Naive thymus-derived CD8-positive, alpha-beta T cell (primary cell): Measurements from ENCODE around the gene DLG5. TPM values are rescaled to one million over a fixed set of nuclear protein-coding genes. Genes with fewer than 3 reads are reported as not detected.

Experiments
- ATAC-seq, 2 donors: fragments of 150-1000 bp; cut with Tn5 transposase in 1 of 2; sonication (Bioruptor Pico), chemical (Tn5 transposase) in 1 of 2; 1 replicate in 1 of 2; 2 replicates in 1 of 2; pipeline ENCODE4 v1.10.0; 2021; ENCODE audit warnings: mild to moderate bottlenecking in 2 of 2, moderate library complexity in 2 of 2
- POLR2A ChIA-PET: fragments of 350-600 bp; sonication (Branson Sonifier 250); formaldehyde crosslinking; loops from one replicate; lab custom pipeline; 2021; ENCODE audit warnings: antibody characterized with exemption; lab: Charles Lee
- DNase-seq, 10 donors: peaks; one replicate each; pipeline versions ENCODE4 v3.0.0 to v3.0.0-alpha.2; 2020 to 2022
- H3K27ac Mint-ChIP-seq, 10 donors: one replicate each; pipeline ENCODE4 v1.8.0; 2020 to 2022; ENCODE audit warnings: mild to moderate bottlenecking in 10 of 10, mixed read lengths in 10 of 10, moderate library complexity in 4 of 10, inconsistent platforms in 1 of 10
- H3K27me3 Mint-ChIP-seq, 5 donors: one replicate each; pipeline ENCODE4 v1.8.0; 2021 to 2022; ENCODE audit warnings: mixed read lengths in 5 of 5
- H3K36me3 Mint-ChIP-seq, 3 donors: one replicate each; pipeline ENCODE4 v1.8.0; 2020 to 2022; ENCODE audit warnings: mixed read lengths in 3 of 3, mild to moderate bottlenecking in 2 of 3, inconsistent platforms in 1 of 3
- H3K4me1 Mint-ChIP-seq, 4 donors: one replicate each; pipeline ENCODE4 v1.8.0; 2021 to 2022; ENCODE audit warnings: mixed read lengths in 4 of 4
- H3K4me3 Mint-ChIP-seq, 10 donors: one replicate each; pipeline ENCODE4 v1.8.0; 2020 to 2022; ENCODE audit warnings: mild to moderate bottlenecking in 10 of 10, mixed read lengths in 10 of 10, moderate library complexity in 6 of 10, inconsistent platforms in 1 of 10
- H3K9me3 Mint-ChIP-seq, 9 donors: one replicate each; pipeline ENCODE4 v1.8.0; 2020 to 2022; ENCODE audit warnings: mixed read lengths in 9 of 9, mild to moderate bottlenecking in 3 of 9, inconsistent platforms in 1 of 9, moderate library complexity in 1 of 9
- polyA plus RNA-seq, 3 donors: library from polyadenylated mRNA; unstranded; fragments of 300-500 nt; fragmentation: Illumina TruSeq; gene quantifications; one replicate each; pipeline ENCODE4 v1.2.3, GENCODE V29; 2021
- total RNA-seq, 8 experiments: library from RNA in 2 of 8; stranded (reverse) in 2 of 8; gene quantifications; one replicate each; pipeline ENCODE4 v1.2.3 and lab custom pipeline; 2021 to 2026

Gene DLG5
- total and polyA plus RNA-seq, 5 experiments from 2014 or later = 0.04 to 0.55 (median 0.42) TPM; not detected in 1

DNA sequence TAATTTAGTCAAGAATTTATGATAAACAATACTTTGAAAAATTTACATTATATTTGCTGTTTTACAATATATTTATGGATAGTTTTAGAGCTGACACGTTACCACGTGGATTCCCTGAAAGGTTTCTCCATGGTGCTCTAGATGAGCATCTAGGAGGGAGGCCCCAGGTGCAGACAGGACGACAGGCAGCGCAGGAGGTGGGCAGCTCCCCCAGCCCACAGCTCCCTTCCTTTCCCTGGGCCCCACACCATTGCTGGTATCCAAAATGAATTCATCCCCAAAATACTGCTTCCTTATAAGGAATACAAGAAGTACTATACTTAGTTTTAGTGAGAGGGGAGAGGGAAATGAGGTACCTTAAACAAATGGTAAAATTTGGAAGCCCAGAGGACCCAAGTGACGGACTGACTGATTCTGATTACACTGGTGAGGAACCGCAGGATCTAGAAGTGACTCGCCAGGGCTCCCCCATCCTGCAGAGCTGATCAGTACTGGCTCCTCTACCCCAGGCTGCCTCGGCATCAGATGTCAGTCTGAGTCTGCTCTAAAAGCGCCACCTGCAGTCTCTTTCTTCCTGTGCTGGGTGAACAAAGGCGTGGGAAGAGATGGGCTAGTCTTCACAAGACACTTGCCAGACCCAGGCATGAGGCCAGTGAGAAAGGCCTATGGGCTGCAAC is 89.2 kb downstream of the DLG5 start:
- peak; percentile 54 to 76 for ATAC-seq
- no peaks in the 10 kb centered on the region for H3K27me3 Mint-ChIP-seq
- H3K36me3 Mint-ChIP-seq = no peaks in the 10 kb centered on the region
- H3K4me1 Mint-ChIP-seq = peaks cover 8 to 18% (median 11%) of the 10 kb centered on the region in 4 donors
- DNase-seq = peak in 8 of 10 donors; percentile 15 to 69 (median 36)
- POLR2A ChIA-PET = interaction anchor here (0.7 kb wide), 1 partner anchor 1310 kb away, joined by 3 read pairs; no protein-coding TSS in a partner anchor
- H3K27ac Mint-ChIP-seq = peak overlapping the region in 7 of 10 donors; percentile 41 to 79 (median 65)
- peak overlapping the region in 3 of 10 donors; percentile 23 to 39 (median 35) for H3K4me3 Mint-ChIP-seq
- H3K9me3 Mint-ChIP-seq = no peaks in the 10 kb centered on the region

DNA sequence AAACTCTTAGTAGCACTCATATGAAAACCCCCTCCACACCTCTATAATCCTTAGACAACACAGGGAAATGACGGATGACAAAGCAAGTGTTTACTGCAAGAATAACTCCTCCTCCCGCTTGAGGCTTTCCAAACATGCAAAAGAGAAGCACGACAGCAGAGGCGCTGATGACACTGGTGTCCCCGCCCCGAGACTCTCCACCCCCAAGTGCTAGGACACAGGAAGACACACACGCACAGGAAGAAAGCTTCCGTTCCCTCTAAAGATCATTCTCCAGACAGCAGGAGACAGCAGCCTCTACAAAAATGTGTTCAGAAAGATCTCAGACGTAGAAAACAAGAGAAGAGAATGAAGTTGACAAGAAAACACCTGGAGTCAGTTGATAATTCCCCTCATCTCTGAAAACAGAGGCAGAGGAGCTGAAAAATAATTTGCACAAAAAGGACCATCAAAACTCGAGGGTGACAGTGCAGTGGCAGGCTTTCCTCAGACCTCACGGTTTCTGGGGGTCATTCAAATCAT is 90.2 kb downstream of the DLG5 start:
- H3K9me3 Mint-ChIP-seq = no peaks in the 10 kb centered on the region
- no peaks in the 10 kb centered on the region for H3K27me3 Mint-ChIP-seq
- peak overlapping the region; percentile 37 to 75 (median 66) for H3K4me3 Mint-ChIP-seq
- peak overlapping the region; percentile 82 to 94 (median 88) for H3K27ac Mint-ChIP-seq
- ATAC-seq (peak; percentile 89 to 90), DNase-seq (peak; percentile 22 to 78 (median 66))
- H3K36me3 Mint-ChIP-seq = no peaks in the 10 kb centered on the region
- H3K4me1 Mint-ChIP-seq = peaks cover 10 to 18% (median 15%) of the 10 kb centered on the region in 4 donors
- POLR2A ChIA-PET = no interaction called here

DNA sequence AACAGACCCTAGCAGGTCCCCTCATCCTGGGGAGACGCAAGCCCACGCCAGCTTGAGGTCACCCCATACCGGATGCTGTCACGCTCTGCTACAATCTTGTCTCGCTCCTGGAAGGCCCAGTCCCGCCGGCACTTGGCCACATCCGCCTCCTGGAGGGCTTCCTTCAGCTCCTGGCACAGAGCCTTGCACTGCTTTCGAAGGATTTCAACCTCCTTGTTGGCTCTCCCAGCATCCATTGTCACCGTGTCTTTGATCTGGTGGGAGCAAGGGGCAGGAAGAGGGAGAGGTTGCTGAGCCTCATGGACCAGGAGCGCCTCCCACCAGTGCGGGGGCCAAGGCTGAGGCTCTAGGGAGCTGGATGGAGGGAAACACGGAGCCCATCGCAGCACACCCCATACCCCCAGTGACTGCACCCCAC is 90.9 kb downstream of the DLG5 start:
- Mint-ChIP-seq H3K9me3 (no peaks in the 10 kb centered on the region), H3K4me1 (peaks cover 10 to 18% (median 15%) of the 10 kb centered on the region in 4 donors), H3K4me3 (peak overlapping the region in 1 of 10 donors; percentile 68), H3K36me3 (no peaks in the 10 kb centered on the region), H3K27me3 (no peaks in the 10 kb centered on the region), H3K27ac (peak overlapping the region in 9 of 10 donors; percentile 47 to 94 (median 82))
- no peak for DNase-seq
- no peak for ATAC-seq
- POLR2A ChIA-PET = no interaction called here

DNA sequence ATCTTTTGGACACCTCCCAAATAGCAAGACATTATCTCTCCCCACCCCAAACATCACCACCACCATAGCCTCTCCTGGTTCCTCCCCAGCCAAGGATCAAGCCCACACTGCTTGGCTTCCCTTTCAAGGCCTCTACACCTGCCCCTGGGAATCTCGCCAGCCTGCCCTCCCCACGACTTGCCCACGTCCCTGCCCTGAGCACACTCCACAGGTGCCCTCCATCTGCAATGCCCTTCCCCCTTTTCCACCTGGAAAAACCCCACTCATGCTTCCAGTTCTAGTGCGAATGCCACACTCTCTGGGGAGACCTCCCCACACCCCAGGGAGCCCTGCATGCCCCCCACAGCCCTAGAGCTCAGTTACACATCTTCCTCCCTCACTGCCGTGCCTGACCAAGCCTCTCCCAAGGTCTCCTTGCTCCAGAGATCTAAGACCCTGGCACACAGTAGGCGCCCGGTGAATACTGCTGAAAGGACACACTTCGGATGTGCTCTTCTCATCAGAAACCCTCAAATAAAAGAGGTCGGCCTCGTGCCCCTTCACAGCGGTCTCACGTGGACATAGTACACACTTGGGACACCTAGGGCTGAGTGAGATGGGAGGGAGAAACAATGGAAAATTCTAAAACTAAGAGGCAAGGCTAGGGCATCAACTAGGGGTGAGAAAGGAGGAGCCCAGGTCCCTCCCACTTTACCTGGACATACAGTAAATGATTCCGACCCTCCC is 91.4 kb downstream of the DLG5 start:
- Mint-ChIP-seq H3K36me3 (no peaks in the 10 kb centered on the region), H3K4me3 (no peak overlapping the region), H3K27ac (peak overlapping the region in 9 of 10 donors; percentile 44 to 89 (median 66)), H3K4me1 (peaks cover 10 to 18% (median 15%) of the 10 kb centered on the region in 4 donors), H3K9me3 (no peaks in the 10 kb centered on the region), H3K27me3 (no peaks in the 10 kb centered on the region)
- DNase-seq = no peak
- no peak for ATAC-seq
- POLR2A ChIA-PET = no interaction called here

DNA sequence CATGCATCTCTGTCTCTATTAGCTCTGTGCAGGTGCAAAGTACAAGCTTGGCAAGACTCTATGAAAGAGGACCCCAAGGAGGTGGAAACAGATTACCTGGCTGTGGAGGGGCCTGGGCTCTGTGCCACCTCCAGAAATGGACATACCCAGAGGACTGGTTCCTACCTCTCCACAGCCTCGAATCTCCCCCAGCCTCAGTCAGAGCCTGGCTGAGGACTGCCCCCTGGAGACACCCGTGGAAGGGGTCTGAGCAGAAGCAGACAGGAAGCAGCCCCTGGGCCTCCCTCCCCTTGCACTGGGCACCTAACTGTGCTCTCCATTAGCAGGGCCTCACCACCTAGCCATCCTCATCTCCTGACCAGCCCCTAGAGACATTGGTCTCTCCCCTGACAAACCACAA is 92.0 kb downstream of the DLG5 start:
- H3K27ac Mint-ChIP-seq = peak overlapping the region in 7 of 10 donors; percentile 44 to 89 (median 80)
- peaks cover 10 to 18% (median 15%) of the 10 kb centered on the region in 4 donors for H3K4me1 Mint-ChIP-seq
- H3K9me3 Mint-ChIP-seq = no peaks in the 10 kb centered on the region
- POLR2A ChIA-PET = no interaction called here
- H3K4me3 Mint-ChIP-seq = no peak overlapping the region
- ATAC-seq (no peak), DNase-seq (no peak)
- no peaks in the 10 kb centered on the region for H3K36me3 Mint-ChIP-seq
- H3K27me3 Mint-ChIP-seq = no peaks in the 10 kb centered on the region

DNA sequence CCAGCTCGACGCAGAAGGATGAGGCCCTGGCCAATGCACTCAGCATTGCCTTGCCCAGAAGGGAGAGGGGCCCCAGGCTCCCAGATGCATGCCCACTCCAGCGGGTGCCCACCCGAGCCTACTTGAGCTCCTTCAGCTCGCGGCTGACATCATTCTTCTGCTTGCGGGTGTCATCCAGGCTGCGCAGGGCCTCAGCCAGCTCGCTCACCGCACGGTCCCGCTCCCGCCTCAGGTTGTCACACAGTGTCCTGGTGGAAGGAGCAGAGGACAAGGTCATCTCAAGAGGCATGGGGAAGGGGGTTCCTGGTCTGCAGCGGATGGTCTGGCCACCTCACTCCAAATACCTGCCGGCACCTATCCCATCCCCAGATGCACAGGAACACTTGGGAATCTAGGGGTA is 92.8 kb downstream of the DLG5 start:
- DNase-seq (no peak), ATAC-seq (no peak)
- peaks cover 10 to 18% (median 15%) of the 10 kb centered on the region in 4 donors for H3K4me1 Mint-ChIP-seq
- no peaks in the 10 kb centered on the region for H3K36me3 Mint-ChIP-seq
- peak overlapping the region in 4 of 10 donors; percentile 1 to 84 (median 46) for H3K27ac Mint-ChIP-seq
- no peaks in the 10 kb centered on the region for H3K9me3 Mint-ChIP-seq
- H3K4me3 Mint-ChIP-seq = no peak overlapping the region
- POLR2A ChIA-PET = no interaction called here
- no peaks in the 10 kb centered on the region for H3K27me3 Mint-ChIP-seq

DNA sequence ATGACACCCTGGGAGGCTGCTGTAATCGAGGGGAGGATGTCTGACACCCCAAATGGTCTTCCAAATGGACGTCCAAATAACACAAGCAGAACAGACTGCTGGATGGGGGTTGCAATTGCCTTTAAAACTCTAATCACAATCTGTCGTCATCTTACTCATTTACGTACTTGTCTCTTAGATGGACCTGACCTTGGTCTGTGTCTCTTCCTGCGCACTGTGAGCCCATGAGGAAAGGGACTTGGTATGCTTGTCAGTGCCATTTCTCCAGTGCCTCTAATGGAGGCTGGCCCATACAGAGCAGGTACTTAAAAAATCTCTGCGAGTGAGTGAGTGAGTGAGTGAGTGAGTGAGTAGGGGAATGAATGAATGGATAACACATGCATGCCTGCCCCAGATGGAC is 93.3 kb downstream of the DLG5 start:
- Mint-ChIP-seq H3K36me3 (no peaks in the 10 kb centered on the region), H3K4me1 (peaks cover 10 to 18% (median 15%) of the 10 kb centered on the region in 4 donors), H3K4me3 (no peak overlapping the region), H3K9me3 (no peaks in the 10 kb centered on the region), H3K27me3 (no peaks in the 10 kb centered on the region), H3K27ac (peak overlapping the region in 3 of 10 donors; percentile 5 to 18 (median 13))
- no peak for DNase-seq
- POLR2A ChIA-PET = no interaction called here
- no peak for ATAC-seq

DNA sequence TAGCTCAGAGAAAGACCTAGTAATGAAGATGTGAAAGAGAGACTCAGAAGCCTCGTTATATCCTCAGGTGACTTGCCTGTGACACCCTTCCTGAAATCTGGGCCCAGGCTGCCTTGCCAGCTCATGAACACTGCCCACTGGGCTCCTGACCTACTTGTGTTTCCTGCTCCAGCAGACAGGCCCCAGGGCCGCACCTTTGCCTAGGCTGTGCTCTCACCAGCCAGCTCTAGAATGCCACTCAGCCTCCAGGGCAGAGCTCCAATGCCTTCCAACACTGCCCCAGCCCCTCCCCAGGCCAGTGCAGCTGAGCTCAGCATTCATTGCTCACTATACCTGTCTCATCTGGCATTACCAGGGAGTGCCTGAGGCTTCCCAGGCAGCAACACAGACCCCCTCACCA is 94.3 kb downstream of the DLG5 start:
- DNase-seq (peak in 1 of 10 donors; percentile 7), ATAC-seq (no peak)
- Mint-ChIP-seq H3K27me3 (no peaks in the 10 kb centered on the region), H3K4me1 (peaks cover 10 to 12% (median 11%) of the 10 kb centered on the region in 4 donors), H3K27ac (peak overlapping the region in 6 of 10 donors; percentile 31 to 86 (median 68)), H3K36me3 (no peaks in the 10 kb centered on the region), H3K4me3 (no peak overlapping the region), H3K9me3 (no peaks in the 10 kb centered on the region)
- POLR2A ChIA-PET = interaction anchor here (0.7 kb wide), 1 partner anchor 13 kb away, joined by 3 read pairs; no protein-coding TSS in a partner anchor

DNA sequence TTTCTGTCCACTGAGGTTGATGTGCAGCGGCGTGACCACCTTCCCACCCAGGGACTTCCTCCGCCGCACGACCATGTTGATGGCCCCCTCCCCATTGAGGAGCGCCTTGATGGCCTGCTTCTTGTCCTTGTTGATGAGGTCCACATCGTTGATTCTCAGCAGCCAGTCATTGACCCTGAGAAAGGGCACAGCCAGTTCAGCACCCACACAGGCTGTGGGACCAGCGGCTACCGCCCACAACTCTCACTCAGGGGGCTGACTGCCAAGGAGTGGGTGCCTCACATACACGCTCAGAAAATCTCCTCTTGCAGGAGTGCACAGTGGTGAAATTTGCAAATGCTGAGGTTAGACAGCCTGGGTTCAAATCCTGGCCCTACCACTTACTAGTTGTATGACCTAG is 97.2 kb downstream of the DLG5 start:
- no peaks in the 10 kb centered on the region for H3K9me3 Mint-ChIP-seq
- H3K36me3 Mint-ChIP-seq = no peaks in the 10 kb centered on the region
- ATAC-seq (no peak), DNase-seq (no peak)
- POLR2A ChIA-PET = no interaction called here
- peaks cover 0 to 5% (median 3%) of the 10 kb centered on the region in 4 donors for H3K4me1 Mint-ChIP-seq
- no peaks in the 10 kb centered on the region for H3K27me3 Mint-ChIP-seq
- H3K4me3 Mint-ChIP-seq = no peak overlapping the region
- peak overlapping the region in 2 of 10 donors; percentile 39 to 61 for H3K27ac Mint-ChIP-seq

DNA sequence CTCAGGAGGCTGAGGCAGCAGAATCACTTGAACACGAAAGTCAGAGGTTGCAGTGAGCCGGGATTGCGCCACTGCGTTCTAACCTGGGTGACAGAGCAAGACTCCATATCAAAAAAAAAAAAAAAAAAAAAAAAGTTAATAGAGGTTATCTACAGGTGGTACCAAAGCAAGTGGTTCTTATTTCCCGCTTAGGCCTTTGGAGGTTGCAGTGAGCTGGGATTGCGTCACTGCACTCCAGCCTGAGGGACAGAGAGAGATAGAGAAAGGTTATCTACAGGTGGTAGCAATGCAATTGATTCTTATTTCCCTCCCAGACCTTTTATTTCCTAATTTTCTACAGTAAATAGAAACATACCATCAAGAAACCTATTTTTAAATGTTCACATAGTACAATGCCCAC is 98.2 kb downstream of the DLG5 start:
- no peaks in the 10 kb centered on the region for H3K36me3 Mint-ChIP-seq
- H3K27ac Mint-ChIP-seq = no peak overlapping the region
- H3K27me3 Mint-ChIP-seq = no peaks in the 10 kb centered on the region
- H3K9me3 Mint-ChIP-seq = no peaks in the 10 kb centered on the region
- no peak overlapping the region for H3K4me3 Mint-ChIP-seq
- ATAC-seq (no peak), DNase-seq (no peak)
- POLR2A ChIA-PET = no interaction called here
- H3K4me1 Mint-ChIP-seq = peaks cover 0 to 5% (median 3%) of the 10 kb centered on the region in 4 donors

DNA sequence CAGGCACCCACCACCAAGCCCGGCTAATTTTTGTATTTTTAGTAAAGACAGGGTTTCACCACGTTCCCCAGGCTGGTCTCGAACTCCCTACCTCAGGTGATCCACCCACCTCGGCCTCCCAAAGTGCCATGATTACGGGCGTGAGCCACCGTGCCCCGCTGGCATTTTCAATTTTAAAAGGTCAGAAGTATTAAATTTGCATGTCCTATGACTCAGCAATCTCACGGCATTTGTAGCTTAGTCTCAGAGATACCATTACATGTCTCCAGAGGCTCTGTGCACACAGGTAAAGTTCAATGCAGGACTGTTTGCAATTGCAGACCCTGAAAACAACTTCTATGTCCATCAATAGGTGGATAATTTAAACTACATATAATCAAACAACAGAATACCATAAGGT is 99.2 kb downstream of the DLG5 start:
- Mint-ChIP-seq H3K27ac (no peak overlapping the region), H3K9me3 (no peaks in the 10 kb centered on the region), H3K36me3 (no peaks in the 10 kb centered on the region), H3K27me3 (no peaks in the 10 kb centered on the region), H3K4me1 (peaks cover 0 to 5% (median 2%) of the 10 kb centered on the region in 4 donors), H3K4me3 (no peak overlapping the region)
- ATAC-seq = no peak
- POLR2A ChIA-PET = no interaction called here
- peak in 1 of 10 donors; percentile 6 for DNase-seq

DNA sequence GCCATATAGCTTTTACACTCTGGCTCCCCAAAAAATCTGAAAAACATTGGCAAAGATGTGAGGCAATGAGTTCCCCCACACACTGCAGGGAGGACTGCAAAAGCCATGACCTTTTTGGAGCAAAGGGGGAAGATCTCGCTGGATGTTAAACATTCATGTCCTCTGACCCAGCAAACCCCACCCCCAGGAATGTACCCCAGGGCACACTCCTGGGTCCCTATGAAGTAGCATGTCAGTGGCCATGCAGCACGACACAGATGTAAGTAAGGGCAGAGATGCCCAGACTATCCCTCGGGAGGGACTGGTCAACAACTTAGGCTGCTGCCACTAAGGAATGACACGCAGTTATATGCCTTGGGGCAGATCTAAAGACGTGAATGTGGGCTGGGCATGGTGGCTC is 100.6 kb downstream of the DLG5 start:
- Mint-ChIP-seq H3K4me1 (no peaks in the 10 kb centered on the region), H3K36me3 (no peaks in the 10 kb centered on the region), H3K4me3 (no peak overlapping the region), H3K27me3 (no peaks in the 10 kb centered on the region), H3K27ac (no peak overlapping the region), H3K9me3 (no peaks in the 10 kb centered on the region)
- no peak for ATAC-seq
- POLR2A ChIA-PET = no interaction called here
- DNase-seq = peak in 1 of 10 donors; percentile 15

DNA sequence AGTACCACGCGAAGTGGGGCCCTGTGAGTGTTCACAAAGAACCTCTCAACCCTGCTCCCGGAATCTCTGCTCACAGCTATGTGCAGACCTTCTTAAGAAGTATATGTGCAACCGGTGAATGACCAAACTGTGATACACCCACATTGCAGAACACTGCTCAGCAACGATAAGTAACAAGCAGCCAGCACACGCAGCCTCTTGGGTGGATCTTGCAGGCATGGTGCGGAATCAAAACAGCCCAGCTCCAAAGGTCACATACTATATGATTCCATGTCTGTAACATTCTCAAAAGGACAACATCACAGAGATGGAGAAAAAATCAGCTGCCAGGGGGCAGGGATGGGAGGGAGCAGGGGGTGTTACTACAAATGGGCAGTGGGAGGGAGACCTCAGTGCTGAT is 101.6 kb downstream of the DLG5 start:
- Mint-ChIP-seq H3K27ac (peak overlapping the region in 1 of 10 donors; percentile 50), H3K27me3 (no peaks in the 10 kb centered on the region)
- POLR2A ChIA-PET = no interaction called here

More for the DNA sequence above, 101.6 kb downstream of the DLG5 start:
- Mint-ChIP-seq H3K36me3 (no peaks in the 10 kb centered on the region), H3K4me3 (no peak overlapping the region), H3K4me1 (peaks cover 0 to 1% (median 0%) of the 10 kb centered on the region in 4 donors), H3K9me3 (no peaks in the 10 kb centered on the region)
- peak in 1 of 10 donors; percentile 22 for DNase-seq
- ATAC-seq = no peak
